ENCODE measurements around the gene CDYL. TPM values are rescaled to one million over a fixed set of nuclear protein-coding genes. Genes with fewer than 3 reads are reported as not detected.

CDYL gene
- polyA plus RNA-seq, 1 experiment: 21.9 TPM

DNA sequence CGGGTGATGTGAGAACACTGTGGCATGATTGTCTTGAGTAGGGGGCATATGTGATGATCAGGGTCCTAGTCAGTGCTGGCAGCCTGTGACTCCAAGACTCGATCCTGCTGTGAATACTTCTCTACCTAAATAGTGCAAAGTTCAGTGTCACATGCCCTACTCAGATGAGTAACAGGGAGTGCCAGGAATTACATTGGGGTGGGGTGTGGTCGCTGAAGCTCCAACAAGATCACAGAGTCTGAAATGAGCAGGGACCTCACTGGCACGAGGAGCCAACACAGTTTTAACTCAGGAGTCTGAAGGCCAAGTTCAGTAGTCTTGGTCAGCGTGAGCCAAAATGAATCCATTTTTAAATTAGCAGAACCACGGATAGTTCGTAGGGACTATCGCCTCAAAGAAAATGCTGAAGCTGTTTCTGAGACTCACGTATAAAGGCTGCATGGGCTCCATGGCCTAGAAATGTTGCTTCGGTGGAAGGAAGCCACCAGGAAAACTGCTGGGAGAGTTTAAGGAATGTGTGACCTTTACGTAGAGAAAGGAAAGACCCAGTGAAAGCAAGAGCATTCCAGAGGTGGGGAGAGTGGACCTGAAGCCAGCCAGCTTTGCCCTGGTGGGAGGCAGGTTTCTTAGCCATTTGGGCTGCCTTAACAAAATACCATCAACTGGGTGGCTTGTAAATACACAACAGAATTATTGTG lies 155.5 kb downstream of the CDYL start:
- CTCF ChIA-PET: interaction anchor here (1.2 kb wide), 1 partner anchor 74 kb away, joined by 7 read pairs; no protein-coding TSS in a partner anchor
- TF ChIP-seq, protein P1, sequence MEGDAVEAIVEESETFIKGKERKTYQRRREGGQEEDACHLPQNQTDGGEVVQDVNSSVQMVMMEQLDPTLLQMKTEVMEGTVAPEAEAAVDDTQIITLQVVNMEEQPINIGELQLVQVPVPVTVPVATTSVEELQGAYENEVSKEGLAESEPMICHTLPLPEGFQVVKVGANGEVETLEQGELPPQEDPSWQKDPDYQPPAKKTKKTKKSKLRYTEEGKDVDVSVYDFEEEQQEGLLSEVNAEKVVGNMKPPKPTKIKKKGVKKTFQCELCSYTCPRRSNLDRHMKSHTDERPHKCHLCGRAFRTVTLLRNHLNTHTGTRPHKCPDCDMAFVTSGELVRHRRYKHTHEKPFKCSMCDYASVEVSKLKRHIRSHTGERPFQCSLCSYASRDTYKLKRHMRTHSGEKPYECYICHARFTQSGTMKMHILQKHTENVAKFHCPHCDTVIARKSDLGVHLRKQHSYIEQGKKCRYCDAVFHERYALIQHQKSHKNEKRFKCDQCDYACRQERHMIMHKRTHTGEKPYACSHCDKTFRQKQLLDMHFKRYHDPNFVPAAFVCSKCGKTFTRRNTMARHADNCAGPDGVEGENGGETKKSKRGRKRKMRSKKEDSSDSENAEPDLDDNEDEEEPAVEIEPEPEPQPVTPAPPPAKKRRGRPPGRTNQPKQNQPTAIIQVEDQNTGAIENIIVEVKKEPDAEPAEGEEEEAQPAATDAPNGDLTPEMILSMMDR (IDR thresholded peaks at IDR 0.05; ENCODE audit: insufficient read depth, low read depth, low read length): no peak
- POLR2A ChIA-PET: no interaction called here
- no peaks in the 10 kb centered on the region for H3K27me3 ChIP-seq (ENCODE audit: control insufficient read depth, insufficient read depth, low read length)
- no peaks in the 10 kb centered on the region for H3K36me3 ChIP-seq (ENCODE audit: control insufficient read depth, insufficient read depth, low read length)
- H3K4me3 ChIP-seq (ENCODE audit: low read depth, low read length): no peak overlapping the region
- DNase-seq (ENCODE audit: low read depth): no peak

DNA sequence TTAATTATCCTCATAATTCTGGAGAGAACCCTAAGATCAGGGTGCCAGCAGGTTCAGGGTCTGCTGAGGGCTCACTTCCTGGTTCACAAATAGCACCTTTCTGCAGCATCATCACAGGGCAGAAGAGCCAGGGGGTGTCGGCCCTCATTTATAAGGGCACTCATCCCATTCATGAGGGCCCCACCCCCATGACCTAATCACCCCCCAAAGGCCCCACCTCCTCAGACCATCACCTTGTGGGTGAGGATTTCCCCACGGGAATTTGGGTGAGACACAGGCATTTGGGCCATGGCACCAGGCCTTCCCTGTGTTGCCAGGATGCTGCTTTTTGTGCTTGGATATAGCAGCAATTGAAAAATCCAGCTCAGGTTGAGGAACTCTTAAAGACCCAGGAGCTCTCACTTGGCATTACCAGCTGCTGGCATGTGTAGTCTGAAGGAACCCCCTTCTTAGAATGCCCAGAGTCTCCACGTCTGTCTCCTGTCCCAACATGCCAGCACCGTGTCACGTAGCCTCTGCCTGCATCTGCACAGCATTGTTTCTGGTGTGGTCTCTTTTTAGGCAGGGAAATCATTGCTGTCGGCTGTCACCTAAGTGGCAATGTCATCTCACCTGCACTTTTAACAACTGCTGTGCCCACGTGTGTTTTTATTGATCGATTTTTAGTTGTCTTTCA lies 156.2 kb downstream of the CDYL start:
- CTCF ChIA-PET: no interaction called here
- POLR2A ChIA-PET: no interaction called here
- DNase-seq (ENCODE audit: low read depth): no peak

DNA sequence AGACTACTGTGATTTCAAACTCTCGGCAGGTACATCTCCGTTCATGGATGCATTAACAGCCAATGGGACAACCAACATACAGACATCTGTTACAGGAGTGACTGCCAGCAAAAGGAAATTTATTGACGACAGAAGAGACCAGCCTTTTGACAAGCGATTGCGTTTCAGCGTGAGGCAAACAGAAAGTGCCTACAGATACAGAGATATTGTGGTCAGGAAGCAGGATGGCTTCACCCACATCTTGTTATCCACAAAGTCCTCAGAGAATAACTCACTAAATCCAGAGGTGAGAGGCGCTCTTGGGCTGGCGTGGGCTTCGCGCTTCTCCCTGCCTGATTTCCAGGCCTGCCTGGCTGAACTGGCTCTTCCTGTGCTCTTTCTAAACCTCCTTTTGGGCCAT lies 159.3 kb downstream of the CDYL start:
- TF ChIP-seq, protein P1 (IDR thresholded peaks at IDR 0.05; ENCODE audit: insufficient read depth, low read depth, low read length): no peak
- H3K27me3 ChIP-seq (ENCODE audit: control insufficient read depth, insufficient read depth, low read length): no peaks in the 10 kb centered on the region
- DNase-seq (ENCODE audit: low read depth): no peak
- H3K36me3 ChIP-seq (ENCODE audit: control insufficient read depth, insufficient read depth, low read length): no peaks in the 10 kb centered on the region
- H3K4me3 ChIP-seq (ENCODE audit: low read depth, low read length): no peak overlapping the region
- POLR2A ChIA-PET: no interaction called here
- CTCF ChIA-PET: interaction anchor here (1.0 to 1.1 kb wide), 3 partner anchors 8 to 622 kb away, joined by 3 to 4 read pairs (median 4); no protein-coding TSS in a partner anchor

More for the DNA sequence above, 156.2 kb downstream of the CDYL start:
- H3K27me3 ChIP-seq (ENCODE audit: control insufficient read depth, insufficient read depth, low read length): no peaks in the 10 kb centered on the region
- no peak overlapping the region for H3K4me3 ChIP-seq (ENCODE audit: low read depth, low read length)
- TF ChIP-seq, protein P1 (IDR thresholded peaks at IDR 0.05; ENCODE audit: insufficient read depth, low read depth, low read length): no peak
- no peaks in the 10 kb centered on the region for H3K36me3 ChIP-seq (ENCODE audit: control insufficient read depth, insufficient read depth, low read length)

DNA sequence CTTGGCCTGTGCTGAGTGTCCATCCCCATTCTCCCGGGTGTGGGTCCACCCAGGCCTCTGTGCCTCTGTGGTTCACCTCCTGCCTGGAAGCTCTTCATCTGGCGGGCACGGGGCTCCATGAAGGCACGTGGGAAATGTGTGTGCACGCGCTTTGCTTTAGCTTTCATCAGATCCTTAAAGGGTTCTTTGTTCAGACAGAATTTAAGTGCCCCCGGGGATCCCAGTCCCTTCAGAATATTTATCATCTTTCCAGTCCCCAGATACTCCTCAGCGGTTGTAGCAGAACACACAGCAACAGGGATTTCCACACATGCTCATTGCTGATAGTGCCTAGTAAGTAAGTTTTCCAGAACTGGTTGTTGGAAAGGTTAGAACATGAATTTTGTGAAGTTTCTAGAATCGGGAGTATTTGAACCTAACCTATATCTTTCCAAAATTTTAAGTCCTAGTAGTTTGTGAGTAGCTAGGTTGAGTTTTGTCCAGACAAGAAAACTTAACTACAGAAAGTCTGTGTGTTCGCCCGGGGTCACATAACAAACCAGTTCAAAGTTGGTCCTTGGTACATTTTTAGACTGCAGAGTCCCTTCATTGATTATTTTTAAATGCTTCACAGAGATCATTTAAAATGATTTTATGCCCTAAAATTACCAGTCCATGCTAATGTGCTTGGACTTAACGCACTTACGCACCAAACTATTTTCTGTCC lies 159.9 kb downstream of the CDYL start:
- H3K4me3 ChIP-seq (ENCODE audit: low read depth, low read length): no peak overlapping the region
- DNase-seq (ENCODE audit: low read depth): no peak
- no peaks in the 10 kb centered on the region for H3K36me3 ChIP-seq (ENCODE audit: control insufficient read depth, insufficient read depth, low read length)
- H3K27me3 ChIP-seq (ENCODE audit: control insufficient read depth, insufficient read depth, low read length): no peaks in the 10 kb centered on the region
- TF ChIP-seq, protein P1 (IDR thresholded peaks at IDR 0.05; ENCODE audit: insufficient read depth, low read depth, low read length): no peak
- ChIA-PET CTCF (interaction anchor here (1.0 to 1.1 kb wide), 2 partner anchors 9 to 14 kb away, joined by 3 to 4 read pairs; no protein-coding TSS in a partner anchor), POLR2A (no interaction called here)

DNA sequence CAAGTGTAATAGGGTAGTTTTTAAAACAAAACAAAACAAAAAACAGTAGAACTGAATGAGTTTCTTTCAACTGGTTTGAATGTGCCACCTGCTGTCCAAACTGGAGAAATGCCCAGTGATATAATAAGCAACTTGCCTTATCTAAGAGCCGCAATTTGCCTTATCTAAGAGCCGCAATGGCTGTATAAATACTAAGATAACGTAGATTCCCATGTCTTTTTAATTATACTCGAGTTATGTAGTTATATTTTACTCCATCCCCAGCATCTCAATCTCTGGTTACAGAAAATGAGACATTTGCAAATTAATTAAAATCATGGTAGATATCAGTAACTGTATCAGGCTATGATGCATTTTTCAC lies 160.5 kb downstream of the CDYL start:
- no peaks in the 10 kb centered on the region for H3K36me3 ChIP-seq (ENCODE audit: control insufficient read depth, insufficient read depth, low read length)
- H3K27me3 ChIP-seq (ENCODE audit: control insufficient read depth, insufficient read depth, low read length): no peaks in the 10 kb centered on the region
- no peak overlapping the region for H3K4me3 ChIP-seq (ENCODE audit: low read depth, low read length)
- TF ChIP-seq, protein P1 (IDR thresholded peaks at IDR 0.05; ENCODE audit: insufficient read depth, low read depth, low read length): peak; percentile 61
- CTCF ChIA-PET: no interaction called here
- POLR2A ChIA-PET: no interaction called here
- DNase-seq (ENCODE audit: low read depth): no peak
